HG02973 (cell line): ENCODE results near the gene CEP170.

Source experiments
- ATAC-seq: cut with Tn5 transposase; IDR thresholded peaks from one replicate; pipeline ENCODE4 v1.9.1; 2021; ENCODE audit warnings: moderate library complexity; ENCODE audit not compliant: unreplicated experiment

The CEP170 gene

GRCh38 chr1:243254927-243255790 lies at the start of gene CEP170:
TSS of gene CEP170 (minus strand) at chr1:243255281. CDS start at chr1:243225280, 30,001 bp downstream.
- peak; percentile 48 for ATAC-seq

- ATAC-seq = no peak
Measured at GRCh38 chr1:243301059-243301458, 46.0 kb upstream of the CEP170 start.

GRCh38 chr1:243299069-243299468 lies 44.0 kb upstream of the CEP170 start:
- no peak for ATAC-seq

GRCh38 chr1:243294723-243295121 lies 39.6 kb upstream of the CEP170 start:
- ATAC-seq = no peak

- ATAC-seq = no peak
Measured at GRCh38 chr1:243293941-243294722, 39.1 kb upstream of the CEP170 start.

- ATAC-seq = no peak
Measured at GRCh38 chr1:243292117-243292516, 37.0 kb upstream of the CEP170 start.

GRCh38 chr1:243291292-243291691 lies 36.2 kb upstream of the CEP170 start:
- no peak for ATAC-seq

- ATAC-seq = no peak
Measured at GRCh38 chr1:243288062-243288461, 33.0 kb upstream of the CEP170 start.

- peak; percentile 95 for ATAC-seq
Measured at GRCh38 chr1:243287652-243288051, 32.6 kb upstream of the CEP170 start.

- ATAC-seq = no peak
Measured at GRCh38 chr1:243287123-243287460, 32.0 kb upstream of the CEP170 start.

GRCh38 chr1:243286409-243287122 lies 31.5 kb upstream of the CEP170 start:
- no peak for ATAC-seq

- ATAC-seq = no peak
Measured at GRCh38 chr1:243281672-243282071, 26.6 kb upstream of the CEP170 start.

- ATAC-seq = no peak
Measured at GRCh38 chr1:243280571-243281129, 25.6 kb upstream of the CEP170 start.

- ATAC-seq = no peak
Measured at GRCh38 chr1:243275316-243275715, 20.2 kb upstream of the CEP170 start.

- ATAC-seq = no peak
Measured at GRCh38 chr1:243273945-243274344, 18.9 kb upstream of the CEP170 start.

- ATAC-seq = no peak
Measured at GRCh38 chr1:243273506-243273905, 18.4 kb upstream of the CEP170 start.

GRCh38 chr1:243272401-243272800 lies 17.3 kb upstream of the CEP170 start:
- no peak for ATAC-seq

- no peak for ATAC-seq
Measured at GRCh38 chr1:243271996-243272395, 16.9 kb upstream of the CEP170 start.

GRCh38 chr1:243270097-243270864 lies 15.2 kb upstream of the CEP170 start:
- no peak for ATAC-seq

- ATAC-seq = peak; percentile 42
Measured at GRCh38 chr1:243269461-243269801, 14.3 kb upstream of the CEP170 start.
